Vagina (tissue), 2 donors: ENCODE data around the gene PLSCR3.

Experiments
- POLR2A ChIP-seq, 2 donors: fragments of 450-650 bp; IDR thresholded peaks; one replicate each; pipeline ENCODE4 v1.6.1; 2017; ENCODE audit warnings: antibody characterized with exemption in 2 of 2, mild to moderate bottlenecking in 2 of 2, moderate library complexity in 2 of 2
- TF ChIP-seq, protein P1 (sequence below), 3 experiments: fragments of 450-650 bp in 2 of 3; fragments of 200-600 bp in 1 of 3; sonication (generic) in 1 of 3; IDR thresholded peaks; one replicate each; pipeline ENCODE4 v1.5.1; 2017 to 2019; ENCODE audit warnings: antibody characterized with exemption in 3 of 3, mild to moderate bottlenecking in 2 of 3, moderate library complexity in 2 of 3

DNA sequence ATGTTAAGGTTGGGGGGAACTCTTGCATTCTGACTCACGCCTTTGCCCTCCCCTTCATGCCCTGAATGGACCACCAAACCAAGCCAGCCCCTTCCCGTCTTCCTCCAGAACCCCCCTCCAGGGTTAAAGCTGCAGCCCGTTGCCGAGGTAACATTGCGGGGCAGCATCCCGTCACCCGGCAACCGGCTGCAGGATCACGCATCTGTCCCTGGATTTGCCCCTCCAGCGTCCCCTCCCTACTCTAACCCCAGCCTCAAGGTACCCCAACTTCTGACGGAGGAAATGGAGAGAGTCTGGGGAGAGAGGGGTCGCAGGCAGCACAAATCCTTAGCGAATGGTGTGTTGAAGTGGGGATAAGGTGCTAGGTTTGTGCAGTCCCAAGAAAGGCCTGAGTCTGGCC lies 12.8 kb upstream of the PLSCR3 start:
- TF ChIP-seq, protein P1, sequence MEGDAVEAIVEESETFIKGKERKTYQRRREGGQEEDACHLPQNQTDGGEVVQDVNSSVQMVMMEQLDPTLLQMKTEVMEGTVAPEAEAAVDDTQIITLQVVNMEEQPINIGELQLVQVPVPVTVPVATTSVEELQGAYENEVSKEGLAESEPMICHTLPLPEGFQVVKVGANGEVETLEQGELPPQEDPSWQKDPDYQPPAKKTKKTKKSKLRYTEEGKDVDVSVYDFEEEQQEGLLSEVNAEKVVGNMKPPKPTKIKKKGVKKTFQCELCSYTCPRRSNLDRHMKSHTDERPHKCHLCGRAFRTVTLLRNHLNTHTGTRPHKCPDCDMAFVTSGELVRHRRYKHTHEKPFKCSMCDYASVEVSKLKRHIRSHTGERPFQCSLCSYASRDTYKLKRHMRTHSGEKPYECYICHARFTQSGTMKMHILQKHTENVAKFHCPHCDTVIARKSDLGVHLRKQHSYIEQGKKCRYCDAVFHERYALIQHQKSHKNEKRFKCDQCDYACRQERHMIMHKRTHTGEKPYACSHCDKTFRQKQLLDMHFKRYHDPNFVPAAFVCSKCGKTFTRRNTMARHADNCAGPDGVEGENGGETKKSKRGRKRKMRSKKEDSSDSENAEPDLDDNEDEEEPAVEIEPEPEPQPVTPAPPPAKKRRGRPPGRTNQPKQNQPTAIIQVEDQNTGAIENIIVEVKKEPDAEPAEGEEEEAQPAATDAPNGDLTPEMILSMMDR (IDR thresholded peaks at IDR 0.05): no peak
- TF ChIP-seq POLR2A (IDR thresholded peaks at IDR 0.05): no peak
